NCI-H2081 (cell line): ENCODE results near the gene CLNS1A.
"Not testable (repeated sequence)": the region's sequence is repeated elsewhere in the genome, so short reads cannot be mapped to it uniquely, and the experiment has no call there.

Experiments
- DNase-seq, 2 experiments: peaks; one replicate each; lab custom pipeline; 2025; lab: John Stamatoyannopoulos, UW

CLNS1A gene

GRCh38 chr11:77619576-77620198, 17.9 kb downstream of the CLNS1A start:
- DNase-seq = peak; percentile 55 to 58

DNA sequence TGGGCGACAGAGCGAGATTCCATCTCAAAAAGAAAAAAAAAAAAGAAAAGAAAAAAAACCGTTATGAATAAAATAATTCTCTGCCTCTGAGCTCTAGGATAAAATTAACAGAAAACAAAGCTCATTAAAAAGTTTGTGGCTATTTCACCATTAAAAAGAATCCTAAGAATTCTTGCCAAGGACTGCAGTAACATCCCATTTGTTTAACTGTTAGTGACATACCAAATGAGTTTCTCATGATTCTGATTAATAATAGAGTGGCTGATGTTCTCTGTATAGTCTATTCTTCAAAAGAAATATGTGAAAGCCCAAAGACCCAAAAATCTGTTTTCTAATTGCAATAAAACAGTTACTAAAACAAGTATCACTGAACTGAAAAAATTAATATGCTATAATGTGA, 19.7 kb downstream of the CLNS1A start:
- no peak for DNase-seq

DNA sequence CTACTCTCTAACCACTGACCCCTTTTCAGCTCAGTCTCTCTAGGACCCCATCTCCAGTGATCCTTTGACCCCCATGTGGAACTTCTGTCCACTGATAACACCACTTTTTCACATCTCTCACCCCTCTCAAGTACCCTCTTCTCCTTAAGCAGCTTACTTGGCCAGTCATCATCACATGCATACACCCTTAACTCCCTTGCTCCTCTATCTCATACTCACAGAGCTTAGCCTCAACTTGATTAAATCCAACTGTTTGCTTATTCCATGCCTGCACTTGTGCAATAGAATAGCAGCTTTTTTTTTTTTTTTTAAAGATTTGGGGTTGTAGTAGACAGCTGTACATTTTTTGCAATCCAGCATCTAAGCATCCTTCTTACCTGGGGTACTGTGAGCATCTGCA, 25.7 kb downstream of the CLNS1A start:
- DNase-seq = no peak

- no peak for DNase-seq
These were observed 28.4 kb downstream of the CLNS1A start for GRCh38 chr11:77609234-77609633.

DNA sequence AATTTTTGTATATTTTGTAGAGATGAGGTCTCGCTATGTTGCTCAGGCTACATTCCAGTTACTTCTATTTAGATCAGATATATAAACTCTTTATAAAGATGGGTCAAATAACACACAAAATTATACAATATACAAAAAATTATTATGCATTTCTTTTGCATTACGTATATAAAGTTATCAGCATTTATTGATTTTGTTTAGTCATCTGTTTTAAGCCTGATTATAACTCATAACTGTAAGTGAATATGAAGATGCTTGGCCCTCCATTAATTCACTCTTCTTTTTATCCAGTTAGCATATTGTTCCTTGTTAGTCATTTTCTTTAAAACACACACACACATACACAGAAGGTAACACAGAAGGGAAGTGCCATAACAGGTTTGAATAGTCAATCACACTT, 33.3 kb downstream of the CLNS1A start:
- no peak for DNase-seq

DNA sequence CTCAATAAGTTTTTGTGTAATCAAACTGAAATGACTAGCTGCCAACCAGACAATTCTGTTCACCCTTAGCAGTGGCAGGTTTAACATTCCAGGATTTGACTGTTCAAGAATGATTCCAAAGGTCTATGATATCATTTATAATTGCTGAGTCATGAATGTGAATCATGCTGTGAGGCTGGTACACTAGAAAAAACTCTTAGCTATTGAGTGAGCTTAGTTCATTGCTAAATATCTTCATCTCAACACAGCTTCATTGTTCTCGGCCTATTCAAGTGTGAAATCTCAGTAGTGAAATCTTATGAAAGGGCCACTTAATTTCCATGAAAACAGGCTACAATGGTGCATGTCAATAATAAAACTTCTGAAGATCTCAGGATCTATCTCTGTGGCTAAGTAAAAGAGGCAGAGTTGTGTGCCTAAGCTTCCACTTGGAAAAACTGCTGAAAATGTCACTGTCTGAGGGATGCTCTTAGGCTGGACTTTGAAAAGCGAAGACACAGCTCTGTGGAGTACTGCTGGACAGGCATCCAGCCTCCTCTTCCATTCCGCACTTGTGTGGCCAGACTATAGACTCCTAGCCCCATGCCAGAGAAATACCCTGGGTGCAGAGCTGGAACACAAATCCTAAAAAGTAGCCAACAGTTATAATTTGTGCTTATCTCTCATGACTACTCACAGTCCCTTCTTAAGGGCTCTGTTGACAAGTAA, 35.1 kb downstream of the CLNS1A start:
- DNase-seq = no peak

GRCh38 chr11:77598195-77598594, 39.4 kb downstream of the CLNS1A start:
- DNase-seq = no peak

- no peak for DNase-seq
These were observed 41.0 kb downstream of the CLNS1A start for GRCh38 chr11:77596626-77597025.

DNA sequence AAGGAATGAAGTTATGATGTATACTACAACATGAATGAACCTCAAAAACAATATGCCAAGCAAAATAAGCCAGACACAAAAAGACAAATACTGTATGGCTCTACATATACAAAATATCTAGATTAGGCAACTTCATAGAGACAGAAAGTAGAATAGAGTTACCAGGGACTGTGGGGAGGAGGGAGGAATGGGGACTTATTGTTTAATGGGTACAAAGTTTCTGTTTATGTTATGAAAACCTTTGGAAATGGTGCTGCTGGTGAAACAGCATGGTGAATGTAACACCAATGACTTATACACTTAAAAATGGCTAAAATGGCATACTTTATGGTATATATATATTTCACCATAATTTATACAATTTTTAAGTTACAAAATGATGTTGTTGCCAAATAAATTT, 43.7 kb downstream of the CLNS1A start:
- DNase-seq = no peak

DNA sequence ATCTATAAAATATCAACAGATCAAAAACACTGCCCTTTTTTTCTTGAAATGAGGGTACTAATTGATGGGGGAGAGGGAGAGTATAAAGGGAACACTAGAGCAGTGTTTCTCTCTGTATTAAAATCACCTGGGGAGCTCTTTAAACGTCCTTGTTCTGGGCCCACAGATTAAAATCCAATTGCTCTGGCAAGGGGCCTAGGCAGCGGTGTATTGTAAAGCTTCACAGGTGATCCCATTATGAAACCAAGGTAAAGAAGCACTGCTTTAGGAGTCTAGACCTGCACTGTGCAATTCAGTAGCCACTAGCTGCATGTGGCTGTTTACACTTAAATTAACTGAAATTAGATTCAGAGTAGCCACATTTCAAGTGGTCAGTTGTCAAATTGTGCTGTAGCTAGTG, 44.9 kb downstream of the CLNS1A start:
- DNase-seq = peak; percentile 76 to 98

GRCh38 chr11:77590194-77590782, 47.3 kb downstream of the CLNS1A start:
- peak; percentile 15 to 39 for DNase-seq

- peak; percentile 76 to 84 for DNase-seq
These were observed 47.9 kb downstream of the CLNS1A start, which contains the start of gene AQP11 for GRCh38 chr11:77589521-77590193. TSS of gene AQP11 (plus strand) at chr11:77589953. CDS start at chr11:77589993, 40 bp downstream.

DNA sequence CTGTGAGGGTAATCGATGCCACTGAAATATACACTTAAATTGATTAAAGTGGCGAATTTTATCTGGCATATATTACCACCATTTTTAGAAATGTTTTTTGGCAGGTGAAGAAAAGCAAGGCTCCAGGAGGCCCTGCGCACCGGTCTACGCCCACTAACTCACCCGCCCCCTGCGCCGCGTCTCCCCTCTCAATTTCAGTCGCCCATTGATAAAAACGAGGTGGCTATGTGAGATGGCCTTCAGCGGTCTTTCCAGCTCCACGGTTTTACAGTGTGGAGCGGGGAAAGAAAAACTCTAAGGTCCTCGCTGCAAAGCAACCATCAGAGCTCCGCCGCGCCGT, 48.4 kb downstream of the CLNS1A start:
- no peak for DNase-seq

DNA sequence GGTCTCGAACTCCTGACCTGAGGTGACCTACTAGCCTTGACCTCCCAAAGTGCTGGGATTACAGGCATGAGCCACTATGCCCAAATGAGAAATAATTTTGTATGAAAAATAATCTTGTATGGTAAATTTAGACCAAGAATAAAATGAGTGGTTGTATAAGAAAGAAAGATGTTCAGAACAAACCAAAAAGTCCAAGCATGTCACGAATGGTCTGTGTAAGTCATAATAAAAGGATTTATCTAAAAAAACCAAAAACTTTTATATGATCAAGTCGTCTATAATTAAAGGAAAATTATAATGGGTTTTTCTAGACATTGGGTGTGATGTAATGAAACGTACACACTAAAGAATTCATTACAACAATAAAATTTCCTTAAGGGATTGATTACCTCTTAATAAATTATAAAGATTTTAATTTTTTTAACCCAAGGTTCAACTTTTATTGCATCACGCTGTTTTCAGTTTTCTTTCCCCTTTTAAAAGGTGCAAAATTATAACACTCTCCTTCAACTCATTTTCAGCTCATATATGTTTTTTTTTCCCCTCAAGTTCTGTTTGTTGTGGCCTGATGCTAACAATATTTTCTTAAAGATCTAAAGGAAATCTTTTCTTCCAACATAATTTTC, 56.8 kb downstream of the CLNS1A start:
- DNase-seq = peak; percentile 8 to 39

DNA sequence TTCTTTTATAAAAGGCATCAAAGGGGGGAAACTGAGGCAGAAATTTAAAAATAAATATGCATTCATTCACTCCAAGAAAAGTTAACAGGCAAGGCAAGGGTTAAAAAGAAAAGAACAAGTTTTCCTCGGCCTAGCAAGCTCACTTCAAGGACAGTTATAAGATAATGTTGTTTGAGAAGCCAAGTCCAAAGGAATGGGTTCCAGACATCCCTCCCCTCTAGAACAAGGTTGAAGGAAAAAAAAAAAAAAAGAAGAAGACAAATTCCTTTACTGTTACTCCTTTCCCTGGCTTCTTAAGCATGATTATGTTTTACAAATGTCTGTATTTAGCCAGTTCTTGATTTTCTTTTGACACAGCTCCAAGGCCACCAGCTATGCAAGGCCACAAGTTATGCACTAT, 62.2 kb downstream of the CLNS1A start:
- DNase-seq = not testable (repeated sequence)

DNA sequence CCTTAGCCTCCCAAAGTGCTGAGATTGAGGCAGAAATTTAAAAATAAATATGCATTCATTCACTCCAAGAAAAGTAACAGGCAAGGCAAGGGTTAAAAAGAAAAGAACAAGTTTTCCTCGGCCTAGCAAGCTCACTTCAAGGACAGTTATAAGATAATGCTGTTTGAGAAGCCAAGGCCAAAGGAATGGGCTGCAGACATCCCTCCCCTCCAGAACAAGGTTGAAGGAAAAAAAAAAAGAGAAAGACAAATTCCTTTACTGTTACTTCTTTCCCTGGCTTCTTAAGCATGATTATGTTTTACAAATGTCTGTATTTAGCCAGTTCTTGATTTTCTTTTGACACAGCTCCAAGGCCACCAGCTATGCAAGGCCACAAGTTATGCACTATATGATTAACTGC, 66.7 kb downstream of the CLNS1A start:
- DNase-seq = not testable (repeated sequence)

- no peak for DNase-seq
These were observed 67.9 kb downstream of the CLNS1A start for GRCh38 chr11:77569676-77570070.

DNA sequence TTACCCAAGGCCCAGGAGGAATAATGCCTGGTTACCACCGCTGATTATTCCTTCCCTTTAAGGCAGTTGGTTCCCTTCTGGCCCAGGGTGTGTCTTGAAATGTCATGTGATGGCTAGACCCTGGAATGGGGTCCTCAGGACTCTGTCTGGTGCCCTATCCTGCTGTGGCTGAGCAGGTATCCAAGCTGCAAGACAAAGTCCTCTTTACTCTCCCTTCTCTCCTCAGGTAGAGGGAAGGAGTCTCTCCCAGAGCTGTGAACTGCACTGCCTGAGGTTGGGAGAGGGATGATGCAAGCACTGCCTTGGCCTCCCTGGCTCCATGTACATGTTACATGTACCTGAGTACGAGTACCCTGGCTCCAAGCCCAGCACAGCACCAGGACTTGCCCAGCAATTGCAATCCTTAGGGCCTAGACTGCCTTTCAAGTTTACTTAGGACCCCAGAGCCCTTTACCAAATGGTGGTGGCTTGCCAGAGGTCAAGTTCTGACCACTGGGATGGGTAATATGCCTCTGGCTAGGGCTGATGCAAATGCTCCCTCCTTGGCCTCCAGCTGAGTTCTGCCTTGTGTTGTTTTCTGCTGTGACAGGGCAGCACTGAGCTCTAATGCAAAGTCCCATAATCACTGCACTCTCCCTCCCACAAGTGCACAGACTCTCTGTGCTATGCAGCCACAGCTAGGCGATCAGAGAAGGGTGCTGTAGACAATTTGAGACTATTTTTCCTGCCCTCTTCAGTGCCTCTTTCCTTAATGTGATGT, 68.5 kb downstream of the CLNS1A start:
- DNase-seq = no peak

GRCh38 chr11:77568306-77568705, 69.3 kb downstream of the CLNS1A start:
- no peak for DNase-seq
